NT2/D1 (cell line): ENCODE data around the gene IMPG2.

Experiments used
- SUZ12 ChIP-seq: IDR thresholded peaks from 2 replicates; pipeline ENCODE4 v1.6.1; 2011; ENCODE audit not compliant: insufficient read length, insufficient read depth; ENCODE audit errors: extremely low read depth
- YY1 ChIP-seq: IDR thresholded peaks from 2 replicates; pipeline ENCODE4 v1.6.1; 2011; ENCODE audit not compliant: insufficient read length, insufficient read depth

DNA sequence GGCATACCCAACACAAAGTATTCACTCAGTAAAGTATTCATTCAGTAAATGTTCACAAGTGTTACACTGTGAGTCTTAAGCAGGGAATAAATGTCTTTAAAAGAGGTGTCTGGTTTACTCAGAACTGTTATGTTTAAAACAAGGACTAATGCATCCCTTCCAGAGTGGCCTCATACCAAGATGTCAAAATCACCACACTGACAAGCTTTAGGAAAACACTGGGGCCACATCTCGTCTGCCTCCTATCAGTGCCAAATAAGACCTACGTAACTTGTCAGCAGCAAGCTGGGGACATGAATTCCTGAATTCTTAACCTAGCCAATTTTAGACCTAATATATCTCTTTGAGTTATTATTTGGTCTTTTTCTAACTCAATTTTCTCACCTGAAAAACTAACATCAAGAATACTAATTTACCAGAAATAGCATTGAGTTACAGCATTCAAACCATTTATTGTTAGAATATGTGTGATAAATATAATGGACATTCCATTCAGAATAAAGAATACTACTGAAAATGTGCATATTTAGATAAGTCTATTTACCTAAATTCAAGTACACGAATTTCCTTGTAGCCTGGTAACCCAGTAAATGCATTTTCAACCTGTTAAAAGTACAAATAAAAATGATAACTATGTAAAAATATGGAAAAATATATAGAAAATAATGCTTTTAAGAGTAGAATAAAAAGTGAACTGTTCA, 51.3 kb downstream of the IMPG2 start:
- TF ChIP-seq YY1, result no peak
- no peak for TF ChIP-seq SUZ12
